Measurements from ENCODE around the gene ACTR1A.

DNA sequence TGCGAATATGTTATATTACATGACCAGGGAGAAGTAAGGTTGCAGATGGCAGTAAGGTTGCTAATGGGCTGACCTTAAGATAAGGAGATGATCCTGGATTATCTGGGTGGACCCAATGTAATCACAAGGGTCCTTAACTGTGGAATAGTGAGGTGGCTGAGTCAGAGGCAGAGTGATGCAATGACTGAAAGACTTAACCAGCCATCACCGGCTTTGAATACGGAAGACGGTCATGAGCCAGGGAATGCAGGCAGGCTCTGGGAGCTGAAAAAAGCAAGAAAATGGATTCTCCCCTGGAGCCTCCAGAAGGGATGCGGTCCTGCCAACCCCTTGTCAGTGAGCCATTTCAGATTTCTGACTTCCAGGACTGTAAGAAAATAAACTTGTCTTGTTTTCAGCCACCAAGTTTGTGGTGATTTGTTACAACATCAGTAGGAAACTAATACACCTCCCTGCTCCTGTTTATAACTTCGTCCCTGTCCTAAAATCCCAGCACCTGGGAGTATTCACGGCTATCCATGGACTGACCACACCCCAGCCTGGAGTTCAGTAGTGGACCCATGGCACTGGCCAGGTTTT lies 46.5 kb downstream of the ACTR1A start:
- TF ChIP-seq, protein P1, sequence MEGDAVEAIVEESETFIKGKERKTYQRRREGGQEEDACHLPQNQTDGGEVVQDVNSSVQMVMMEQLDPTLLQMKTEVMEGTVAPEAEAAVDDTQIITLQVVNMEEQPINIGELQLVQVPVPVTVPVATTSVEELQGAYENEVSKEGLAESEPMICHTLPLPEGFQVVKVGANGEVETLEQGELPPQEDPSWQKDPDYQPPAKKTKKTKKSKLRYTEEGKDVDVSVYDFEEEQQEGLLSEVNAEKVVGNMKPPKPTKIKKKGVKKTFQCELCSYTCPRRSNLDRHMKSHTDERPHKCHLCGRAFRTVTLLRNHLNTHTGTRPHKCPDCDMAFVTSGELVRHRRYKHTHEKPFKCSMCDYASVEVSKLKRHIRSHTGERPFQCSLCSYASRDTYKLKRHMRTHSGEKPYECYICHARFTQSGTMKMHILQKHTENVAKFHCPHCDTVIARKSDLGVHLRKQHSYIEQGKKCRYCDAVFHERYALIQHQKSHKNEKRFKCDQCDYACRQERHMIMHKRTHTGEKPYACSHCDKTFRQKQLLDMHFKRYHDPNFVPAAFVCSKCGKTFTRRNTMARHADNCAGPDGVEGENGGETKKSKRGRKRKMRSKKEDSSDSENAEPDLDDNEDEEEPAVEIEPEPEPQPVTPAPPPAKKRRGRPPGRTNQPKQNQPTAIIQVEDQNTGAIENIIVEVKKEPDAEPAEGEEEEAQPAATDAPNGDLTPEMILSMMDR (optimal IDR thresholded peaks at IDR 0.05 in 1 of 3, IDR thresholded peaks at IDR 0.05 in 1 of 3, conservative IDR thresholded peaks at IDR 0.05 in 1 of 3; ENCODE audit: extremely low read depth in 1 of 3, insufficient read depth in 2 of 3, low read length in 3 of 3): no peak
- TF ChIP-seq EZH2 (IDR thresholded peaks at IDR 0.05; ENCODE audit: low read length): no peak

Data from keratinocyte (primary cell).